HCT116 (cell line): ENCODE measurements around the gene DPP4.

ENCODE experiments used
- CTCF ChIP-seq, 3 experiments: fragments of 200-600 bp in 1 of 3; sonication (generic) in 1 of 3; IDR thresholded peaks in 2 of 3; conservative IDR thresholded peaks in 1 of 3; 2 replicates each; pipeline ENCODE4 v1.5.1; 2012 to 2017; ENCODE audit warnings: low read depth in 2 of 3, low read length in 2 of 3, antibody characterized with exemption in 1 of 3, borderline replicate concordance in 1 of 3, control low read depth in 1 of 3, mild to moderate bottlenecking in 1 of 3, mixed read lengths in 1 of 3, mixed run types in 1 of 3, moderate library complexity in 1 of 3; ENCODE audit not compliant: insufficient read depth in 1 of 3
- EZH2 ChIP-seq: fragments of 200-600 bp; sonication (generic); IDR thresholded peaks from 2 replicates; pipeline ENCODE4 v1.6.1; 2017; ENCODE audit warnings: antibody characterized with exemption, mixed run types

DNA sequence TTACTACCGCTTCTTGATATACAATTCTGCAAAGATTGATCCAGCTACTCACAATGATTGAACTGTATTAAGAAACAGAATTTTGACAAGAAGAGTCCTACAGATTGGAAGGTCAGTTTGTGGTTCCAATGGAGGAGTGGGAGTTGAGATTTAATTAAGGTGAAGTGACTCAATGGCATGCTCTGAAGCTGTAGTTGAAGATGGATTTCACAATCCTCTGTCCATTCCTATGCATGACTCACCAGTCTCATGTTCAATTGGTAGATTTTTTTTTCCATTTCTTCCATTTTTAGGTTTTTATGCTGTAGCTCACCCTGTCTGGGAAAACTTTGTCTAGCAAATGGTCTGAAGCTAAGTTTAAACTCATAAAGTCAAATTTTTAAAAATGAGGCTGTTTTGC is 83.3 kb downstream of the DPP4 start:
- TF ChIP-seq CTCF (IDR thresholded peaks at IDR 0.05 in 2 of 3, conservative IDR thresholded peaks at IDR 0.05 in 1 of 3; ENCODE audit: borderline replicate concordance in 1 of 3, insufficient read depth in 1 of 3, low read depth in 2 of 3, low read length in 2 of 3) (no peak), EZH2 (no peak)
